NAMALWA (cell line): ENCODE data around the gene VAV2.

ENCODE experiments used
- DNase-seq: peaks from one replicate; pipeline ENCODE4 v3.0.0-alpha.2; 2015; ENCODE audit warnings: low spot score

Gene VAV2

DNA sequence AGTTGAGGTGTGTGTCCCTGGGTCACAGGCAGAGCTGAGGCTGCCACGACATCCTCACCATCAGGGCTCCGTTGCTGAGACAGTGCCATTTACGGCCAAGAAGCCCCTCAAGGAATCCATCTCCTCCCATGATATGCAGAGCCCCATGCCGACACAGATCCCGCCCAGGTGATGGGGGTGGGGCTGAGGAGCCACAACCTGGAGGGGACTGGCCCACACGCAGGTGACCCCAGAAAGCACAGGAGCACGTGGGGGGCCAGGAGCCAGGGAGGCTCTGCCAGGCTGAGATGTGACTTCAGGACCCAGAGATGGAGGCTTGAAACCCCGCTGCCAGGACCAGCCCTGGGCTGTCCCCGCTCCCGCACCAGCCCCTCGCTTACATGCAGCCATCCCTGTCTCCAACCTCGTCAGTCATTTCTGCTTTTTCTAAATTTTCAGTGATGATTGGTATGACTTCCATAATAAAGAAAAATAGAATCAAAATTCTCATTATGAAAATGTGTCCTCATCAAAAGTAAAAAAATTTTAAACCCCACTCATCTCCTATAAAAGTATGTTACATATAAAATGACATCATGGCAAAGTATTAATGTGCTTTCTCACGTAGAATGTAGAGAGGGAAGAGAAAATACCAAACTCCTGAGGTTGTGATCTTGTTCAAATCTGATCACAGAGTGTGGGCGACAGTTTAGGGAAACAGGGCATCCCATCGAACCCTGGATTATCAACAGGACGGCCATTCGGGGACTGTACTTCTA lies 155.9 kb downstream of the VAV2 start:
- DNase-seq: no peak

DNA sequence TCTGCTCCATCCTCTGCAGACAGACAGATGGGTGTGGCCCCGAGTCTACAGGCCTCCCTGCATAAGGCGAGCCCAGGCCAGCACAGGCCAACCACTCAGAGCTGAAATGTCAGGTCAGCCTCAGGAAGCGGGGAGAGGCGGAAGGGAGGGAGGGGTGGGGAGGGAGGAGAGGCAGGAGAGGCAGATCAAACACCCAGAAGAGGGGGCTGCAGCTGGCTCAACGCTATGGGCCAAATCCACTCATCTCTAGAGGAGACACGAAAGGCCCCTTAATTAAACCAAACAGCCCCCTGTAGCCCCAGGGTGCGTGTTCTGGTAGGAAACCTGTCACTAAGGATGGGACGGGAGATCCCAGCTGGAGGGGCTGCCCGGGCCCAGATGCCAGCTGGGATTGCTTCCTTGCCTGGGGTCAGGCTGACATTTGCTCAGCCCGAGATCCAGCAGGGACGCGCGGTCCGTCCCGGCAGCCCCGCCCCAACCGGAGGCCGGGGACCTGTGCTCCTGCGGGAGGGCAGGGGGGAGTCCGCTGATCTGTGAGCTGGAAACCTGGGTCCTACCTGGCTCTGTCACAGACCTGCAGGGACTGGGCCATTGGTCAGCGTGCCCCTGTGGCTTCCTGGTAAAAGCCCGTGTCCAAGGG lies 156.7 kb downstream of the VAV2 start:
- DNase-seq: no peak

DNA sequence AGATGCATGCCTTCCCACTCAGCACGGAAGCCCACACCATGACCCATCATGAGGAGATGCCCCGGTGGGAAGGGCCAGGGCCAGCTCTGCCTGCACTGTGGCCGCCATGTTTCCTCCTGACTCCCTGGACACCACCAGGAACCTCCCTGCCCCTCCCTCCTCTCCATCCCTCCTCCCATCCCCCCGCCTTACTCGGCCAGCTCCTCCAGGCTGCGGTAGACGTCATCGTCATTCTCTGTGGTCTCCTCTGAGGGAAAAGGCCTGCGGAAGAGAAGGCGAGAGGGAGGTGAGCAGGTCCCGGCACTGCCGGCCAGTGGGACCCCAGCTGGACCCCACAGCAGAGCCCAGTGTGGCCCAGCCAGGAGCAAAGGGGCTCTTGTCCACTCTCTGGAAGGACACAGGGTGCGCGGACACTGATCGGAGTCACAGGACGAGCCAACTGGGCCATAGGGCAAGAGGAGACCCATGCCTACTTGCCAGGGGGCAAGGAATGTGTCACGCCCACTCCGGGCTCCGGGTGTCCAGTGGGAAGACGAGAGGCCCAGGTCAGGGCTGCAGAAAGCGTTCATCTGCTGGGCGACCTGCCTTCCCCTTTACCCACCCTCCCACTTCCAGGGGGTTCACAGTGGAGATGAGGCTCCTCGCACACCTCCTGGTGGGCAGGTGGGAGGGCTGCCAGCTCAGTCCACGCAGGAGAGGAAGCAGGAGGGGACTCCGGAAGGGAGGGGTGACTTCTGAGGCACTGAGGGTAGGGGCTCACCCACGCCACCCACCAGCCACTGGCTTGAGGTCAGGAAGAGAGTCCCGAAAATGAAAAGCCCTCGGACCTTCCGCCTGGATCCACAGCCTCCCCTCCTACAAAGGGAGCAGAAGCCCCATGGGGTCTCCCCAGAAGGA lies 157.8 kb downstream of the VAV2 start:
- DNase-seq: no peak

DNA sequence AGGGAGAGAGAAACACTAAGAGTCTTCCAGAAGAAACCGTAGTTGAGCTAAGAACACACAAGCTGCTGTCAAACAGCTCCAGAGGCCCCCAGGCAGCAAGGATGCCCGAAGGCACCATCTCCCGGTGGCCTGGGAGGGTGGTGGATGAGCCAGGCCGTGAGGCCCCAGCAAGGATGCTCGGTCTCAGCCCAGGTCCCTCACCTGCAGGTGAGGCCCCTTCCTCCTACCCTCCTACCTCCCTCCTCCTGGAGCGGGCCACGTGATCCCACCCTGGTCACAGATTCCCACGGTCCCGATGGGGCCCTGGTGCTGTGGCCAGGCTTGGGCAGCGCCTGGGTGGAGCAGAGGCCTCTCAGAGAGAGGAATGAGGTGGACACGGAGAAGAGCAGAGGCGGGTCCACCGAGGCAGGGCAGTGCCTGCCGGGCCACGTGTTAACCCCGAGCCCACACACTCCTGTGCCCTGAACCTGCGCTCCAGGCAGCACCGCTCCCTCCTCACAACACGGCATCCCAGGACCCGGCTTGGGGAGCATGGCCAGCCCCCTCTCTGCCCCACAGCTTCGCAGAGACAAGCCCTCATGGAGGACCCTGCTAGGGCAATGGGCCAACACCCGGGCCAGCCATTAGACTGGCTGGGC lies 158.6 kb downstream of the VAV2 start:
- no peak for DNase-seq

GRCh38 chr9:133832877-133833276 lies 159.2 kb downstream of the VAV2 start:
- no peak for DNase-seq

DNA sequence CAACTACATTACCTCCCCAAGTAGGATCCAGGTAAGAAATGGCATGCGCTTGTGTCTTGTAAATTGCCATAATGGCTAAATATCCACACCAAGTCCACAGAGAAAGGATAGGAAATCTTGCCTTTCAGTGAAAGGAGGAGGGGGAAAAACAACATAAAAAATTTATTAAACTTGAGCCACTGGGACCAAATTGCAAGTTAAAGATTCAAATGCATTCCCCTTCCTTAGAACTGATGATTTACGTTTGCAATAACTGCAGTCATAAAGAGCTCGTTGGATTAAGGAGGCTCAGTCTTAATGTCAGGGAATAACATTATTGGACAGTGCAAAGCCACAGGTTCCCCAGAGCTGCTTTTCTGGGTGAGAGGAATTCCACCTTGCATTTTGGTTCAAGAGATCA lies 161.4 kb downstream of the VAV2 start:
- no peak for DNase-seq

- DNase-seq: no peak
Observed at GRCh38 chr9:133830310-133830709, 161.8 kb downstream of the VAV2 start.

- no peak for DNase-seq
Observed at GRCh38 chr9:133828338-133828997, 163.7 kb downstream of the VAV2 start.

- no peak for DNase-seq
Observed at GRCh38 chr9:133826289-133827085, 165.6 kb downstream of the VAV2 start.

- peak; percentile 28 for DNase-seq
Observed at GRCh38 chr9:133825555-133826218, 166.4 kb downstream of the VAV2 start.

DNA sequence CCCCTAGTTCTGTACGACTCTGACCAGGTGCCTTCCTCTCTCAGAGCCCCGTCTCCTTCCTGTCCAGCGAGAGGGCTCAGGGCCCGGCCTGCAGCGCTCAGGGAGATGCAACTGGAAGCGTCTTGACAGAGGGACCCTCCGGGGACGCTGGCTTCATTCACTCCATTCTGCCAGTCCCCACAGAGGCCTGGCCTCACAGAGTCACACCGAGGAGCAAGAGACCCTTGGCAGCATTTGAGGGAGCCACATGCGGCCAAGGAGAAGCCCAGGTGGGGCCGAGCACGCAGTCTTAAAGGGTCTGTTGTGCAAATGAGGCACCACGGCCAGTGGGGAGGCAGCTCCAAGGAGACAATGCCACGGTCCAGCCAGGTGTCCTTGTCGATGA lies 167.3 kb downstream of the VAV2 start:
- DNase-seq: no peak

DNA sequence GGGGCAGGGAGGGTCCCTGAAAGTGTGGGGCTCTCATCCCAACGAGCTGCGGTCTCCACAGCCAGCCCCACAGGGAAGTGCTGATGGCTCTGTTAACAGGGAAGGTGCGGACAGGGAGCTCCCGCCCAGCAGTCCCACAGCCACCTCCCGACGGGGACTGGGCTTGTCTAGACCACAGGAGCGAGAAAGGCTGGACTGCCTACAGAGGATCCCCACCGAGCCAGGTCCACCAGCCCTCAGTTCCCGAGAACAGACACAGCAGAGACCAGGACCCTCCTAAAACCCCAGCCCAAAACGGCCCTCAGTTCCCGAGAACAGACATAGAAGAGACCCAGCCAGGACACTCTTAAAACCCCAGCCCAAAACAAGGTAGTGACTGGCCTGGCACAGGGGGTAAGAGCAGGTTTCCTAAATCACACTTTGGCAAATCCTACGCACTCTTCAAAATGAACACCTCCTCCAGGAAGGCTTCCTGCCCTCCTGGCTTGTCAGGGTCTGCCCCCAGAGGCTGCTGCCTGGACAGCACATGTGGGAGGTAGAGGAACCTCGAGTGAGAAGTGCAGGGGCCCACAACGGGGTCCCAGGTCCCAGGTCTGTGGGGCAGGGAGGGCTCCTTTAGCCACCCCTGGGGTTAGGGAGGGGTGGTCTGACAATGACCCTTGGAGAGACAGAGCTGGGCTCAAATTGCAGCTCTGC lies 167.9 kb downstream of the VAV2 start:
- DNase-seq: no peak

- DNase-seq: peak; percentile 41
Observed at GRCh38 chr9:133823189-133824105, 168.7 kb downstream of the VAV2 start.

- DNase-seq: peak; percentile 69
Observed at GRCh38 chr9:133822430-133823065, 169.6 kb downstream of the VAV2 start.

GRCh38 chr9:133821601-133822429 lies 170.3 kb downstream of the VAV2 start:
- DNase-seq: peak; percentile 58

DNA sequence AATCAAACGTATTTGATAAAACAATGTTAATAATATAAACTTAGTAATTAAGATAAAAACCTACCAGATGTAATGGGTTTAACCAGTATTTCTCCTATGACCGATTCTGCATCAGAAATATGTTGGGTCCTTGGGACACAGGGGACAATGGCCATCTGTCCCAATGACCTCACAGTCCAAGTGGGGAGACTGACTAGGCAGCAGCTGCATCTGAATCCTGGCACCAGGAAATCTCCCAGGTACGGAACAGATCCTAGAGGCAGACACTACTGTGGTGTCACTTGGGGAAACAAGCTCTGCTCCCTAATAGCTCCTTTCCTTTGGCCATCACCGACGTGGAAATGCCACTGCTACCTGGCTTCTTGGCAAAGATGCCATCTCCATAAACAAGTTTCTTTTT lies 172.2 kb downstream of the VAV2 start:
- DNase-seq: no peak

- DNase-seq: no peak
Observed at GRCh38 chr9:133818444-133818843, 173.7 kb downstream of the VAV2 start.
